NB4 (cell line): ENCODE data around the gene RBM5.

ENCODE experiments used
- POLR2A ChIP-seq: IDR thresholded peaks from 2 replicates; pipeline ENCODE4 v1.6.1; 2011; ENCODE audit warnings: mild to moderate bottlenecking; ENCODE audit not compliant: insufficient read length; ENCODE audit errors: extremely low read depth
- TF ChIP-seq, protein P1 (sequence below): IDR thresholded peaks from one replicate; pipeline ENCODE4 v1.5.1; 2012; ENCODE audit warnings: low read depth, low read length

DNA sequence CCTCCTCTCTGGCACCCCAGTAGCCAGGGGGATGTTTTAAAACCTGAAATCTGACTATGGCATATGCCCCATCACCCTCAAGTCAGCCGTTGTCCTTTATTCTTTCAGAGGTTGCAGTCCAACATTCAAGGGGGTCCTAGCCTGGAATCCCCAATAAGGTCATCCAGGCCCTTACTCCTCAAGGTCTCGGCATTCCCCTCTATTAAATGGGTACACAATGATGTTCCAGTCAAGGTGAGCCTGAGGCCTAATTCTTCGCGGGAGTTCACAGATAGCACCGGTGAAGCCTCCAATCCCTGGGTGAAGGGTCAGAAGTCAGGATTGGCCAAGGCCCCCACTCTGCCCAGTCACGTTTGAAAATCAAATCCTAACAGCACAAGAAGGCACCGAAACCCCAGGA is 58.3 kb downstream of the RBM5 start:
- TF ChIP-seq, protein P1, sequence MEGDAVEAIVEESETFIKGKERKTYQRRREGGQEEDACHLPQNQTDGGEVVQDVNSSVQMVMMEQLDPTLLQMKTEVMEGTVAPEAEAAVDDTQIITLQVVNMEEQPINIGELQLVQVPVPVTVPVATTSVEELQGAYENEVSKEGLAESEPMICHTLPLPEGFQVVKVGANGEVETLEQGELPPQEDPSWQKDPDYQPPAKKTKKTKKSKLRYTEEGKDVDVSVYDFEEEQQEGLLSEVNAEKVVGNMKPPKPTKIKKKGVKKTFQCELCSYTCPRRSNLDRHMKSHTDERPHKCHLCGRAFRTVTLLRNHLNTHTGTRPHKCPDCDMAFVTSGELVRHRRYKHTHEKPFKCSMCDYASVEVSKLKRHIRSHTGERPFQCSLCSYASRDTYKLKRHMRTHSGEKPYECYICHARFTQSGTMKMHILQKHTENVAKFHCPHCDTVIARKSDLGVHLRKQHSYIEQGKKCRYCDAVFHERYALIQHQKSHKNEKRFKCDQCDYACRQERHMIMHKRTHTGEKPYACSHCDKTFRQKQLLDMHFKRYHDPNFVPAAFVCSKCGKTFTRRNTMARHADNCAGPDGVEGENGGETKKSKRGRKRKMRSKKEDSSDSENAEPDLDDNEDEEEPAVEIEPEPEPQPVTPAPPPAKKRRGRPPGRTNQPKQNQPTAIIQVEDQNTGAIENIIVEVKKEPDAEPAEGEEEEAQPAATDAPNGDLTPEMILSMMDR, result no peak
- no peak for TF ChIP-seq POLR2A
